Uterus (tissue), 4 donors: Measurements from ENCODE around the gene MYCBPAP. TPM values are rescaled to one million over a fixed set of nuclear protein-coding genes. Genes with fewer than 3 reads are reported as not detected.

Source experiments
- DNase-seq, 2 donors: peaks; one replicate each; pipeline ENCODE4 v3.0.0-alpha.2; 2019 to 2020
- H3K27ac ChIP-seq, 2 donors: fragments of 200-600 bp; sonication (generic); 1 replicate in 1 of 2; 2 replicates in 1 of 2; pipeline ENCODE4 v1.5.1; 2016 to 2018
- H3K27me3 ChIP-seq, 2 donors: fragments of 200-600 bp; sonication (generic); one replicate each; pipeline ENCODE4 v1.5.1; 2018 to 2019; ENCODE audit warnings: control low read depth in 1 of 2
- H3K36me3 ChIP-seq, 2 donors: fragments of 200-600 bp; sonication (generic); one replicate each; pipeline ENCODE4 v1.5.1; 2019; ENCODE audit warnings: control low read depth in 1 of 2
- H3K4me1 ChIP-seq, 2 donors: fragments of 200-600 bp; sonication (generic); one replicate each; pipeline ENCODE4 v1.5.1; 2018 to 2019; ENCODE audit warnings: control low read depth in 1 of 2
- H3K4me3 ChIP-seq, 2 donors: fragments of 200-600 bp; sonication (generic); 1 replicate in 1 of 2; 2 replicates in 1 of 2; pipeline ENCODE4 v1.5.1; 2018 to 2019; ENCODE audit warnings: mild to moderate bottlenecking in 1 of 2
- H3K9me3 ChIP-seq, 2 donors: fragments of 200-600 bp; sonication (generic); one replicate each; pipeline ENCODE4 v1.5.1; 2019; ENCODE audit warnings: control low read depth in 1 of 2
- CTCF ChIP-seq, 4 experiments: fragments of 200-600 bp in 2 of 4; fragments of 450-650 bp in 2 of 4; sonication (generic) in 2 of 4; IDR thresholded peaks; one replicate each; pipeline ENCODE4 v1.5.1; 2016 to 2019; ENCODE audit warnings: antibody characterized with exemption in 4 of 4, mild to moderate bottlenecking in 2 of 4, moderate library complexity in 1 of 4
- POLR2A ChIP-seq, 2 donors: fragments of 450-650 bp; IDR thresholded peaks; one replicate each; pipeline ENCODE4 v1.6.1; 2016; ENCODE audit warnings: antibody characterized with exemption in 2 of 2, mild to moderate bottlenecking in 1 of 2, moderate library complexity in 1 of 2
- intact Hi-C: fragments of 100-400 bp; cut with DNase I; formaldehyde crosslinking; loops from one replicate; pipeline ENCODE4 v1.15.1; 2023; ENCODE audit warnings: low total_unique reads
- total RNA-seq, 4 donors: library from RNA; depleted of rRNA in 3 of 4; stranded (reverse); fragments of >200 nt in 3 of 4; gene quantifications; one replicate each; pipeline versions ENCODE4 v1.1.0 to v1.2.4, GENCODE V29; 2014 to 2023
- donor health status: DM: yes; HTN: yes; CAD: no.

The MYCBPAP gene
- total RNA-seq, 4 donors from 2014 or later = 2.7 to 11.5 (median 5.1) TPM

DNA sequence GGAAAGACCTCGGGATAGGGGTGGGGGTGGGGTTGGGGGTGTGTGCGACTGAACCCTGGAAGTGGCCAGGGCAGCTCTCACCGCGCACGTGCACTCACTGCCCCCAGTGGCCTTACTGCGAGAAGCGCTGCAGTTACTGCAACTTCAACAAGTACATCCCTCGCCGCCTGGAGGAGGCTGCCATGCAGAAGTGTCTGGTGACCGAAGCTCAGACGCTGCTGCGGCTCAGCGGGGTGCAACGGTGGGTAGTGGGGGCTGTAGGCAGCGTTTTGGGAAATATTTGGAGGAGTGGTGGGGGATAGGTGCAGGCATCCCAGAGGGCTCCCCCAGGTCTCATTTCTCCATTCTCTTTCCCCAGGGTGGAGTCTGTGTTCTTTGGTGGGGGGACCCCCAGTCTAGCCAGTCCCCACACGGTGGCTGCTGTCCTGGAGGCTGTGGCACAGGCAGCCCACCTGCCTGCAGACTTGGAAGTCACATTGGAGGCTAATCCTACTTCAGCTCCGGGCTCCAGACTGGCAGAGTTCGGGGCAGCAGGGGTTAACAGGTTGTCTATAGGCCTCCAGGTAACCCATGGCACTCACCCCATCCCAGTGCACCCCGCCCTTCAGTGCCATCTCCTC lies 28.6 kb upstream of the MYCBPAP start:
- Histone ChIP-seq H3K9me3 (no peaks in the 10 kb centered on the region), H3K4me3 (peak overlapping the region; percentile 48 to 57), H3K27ac (peak overlapping the region; percentile 83 to 87), H3K4me1 (peaks cover 0 to 11% of the 10 kb centered on the region in 2 donors), H3K27me3 (no peaks in the 10 kb centered on the region), H3K36me3 (no peaks in the 10 kb centered on the region)
- peak; percentile 66 to 70 for DNase-seq
- TF ChIP-seq CTCF (IDR thresholded peaks at IDR 0.05) (peak in 3 of 4 experiments; percentile 26 to 65 (median 45)), POLR2A (IDR thresholded peaks at IDR 0.05) (no peak)
- intact Hi-C loops = no loop called here

GRCh38 chr17:50480142-50480764 lies 28.0 kb upstream of the MYCBPAP start:
- intact Hi-C loops = no loop called here
- H3K4me3 ChIP-seq = no peak overlapping the region
- H3K27me3 ChIP-seq = no peaks in the 10 kb centered on the region
- no peak for DNase-seq
- peaks cover 0 to 11% of the 10 kb centered on the region in 2 donors for H3K4me1 ChIP-seq
- no peak for TF ChIP-seq POLR2A (IDR thresholded peaks at IDR 0.05)
- no peak for TF ChIP-seq CTCF (IDR thresholded peaks at IDR 0.05)
- H3K27ac ChIP-seq = peak overlapping the region in 1 of 2 donors; percentile 87
- H3K9me3 ChIP-seq = no peaks in the 10 kb centered on the region
- no peaks in the 10 kb centered on the region for H3K36me3 ChIP-seq

GRCh38 chr17:50480854-50481490 lies 27.3 kb upstream of the MYCBPAP start:
- intact Hi-C loops = no loop called here
- Histone ChIP-seq H3K36me3 (no peaks in the 10 kb centered on the region), H3K27ac (peak overlapping the region in 1 of 2 donors; percentile 22), H3K4me3 (no peak overlapping the region), H3K9me3 (no peaks in the 10 kb centered on the region), H3K4me1 (peaks cover 0 to 11% of the 10 kb centered on the region in 2 donors), H3K27me3 (no peaks in the 10 kb centered on the region)
- DNase-seq = no peak
- no peak for TF ChIP-seq CTCF (IDR thresholded peaks at IDR 0.05)
- no peak for TF ChIP-seq POLR2A (IDR thresholded peaks at IDR 0.05)

GRCh38 chr17:50481648-50482047 lies 26.6 kb upstream of the MYCBPAP start:
- H3K9me3 ChIP-seq = no peaks in the 10 kb centered on the region
- no peaks in the 10 kb centered on the region for H3K36me3 ChIP-seq
- peaks cover 0 to 11% of the 10 kb centered on the region in 2 donors for H3K4me1 ChIP-seq
- DNase-seq = no peak
- H3K4me3 ChIP-seq = no peak overlapping the region
- intact Hi-C loops = no loop called here
- H3K27ac ChIP-seq = peak overlapping the region; percentile 66 to 91
- no peaks in the 10 kb centered on the region for H3K27me3 ChIP-seq
- TF ChIP-seq CTCF (IDR thresholded peaks at IDR 0.05) (no peak), POLR2A (IDR thresholded peaks at IDR 0.05) (no peak)

GRCh38 chr17:50482110-50482509 lies 26.1 kb upstream of the MYCBPAP start:
- no peak overlapping the region for H3K4me3 ChIP-seq
- no peaks in the 10 kb centered on the region for H3K27me3 ChIP-seq
- peaks cover 0 to 11% of the 10 kb centered on the region in 2 donors for H3K4me1 ChIP-seq
- H3K9me3 ChIP-seq = no peaks in the 10 kb centered on the region
- no peak for DNase-seq
- peak overlapping the region; percentile 66 to 91 for H3K27ac ChIP-seq
- H3K36me3 ChIP-seq = no peaks in the 10 kb centered on the region
- intact Hi-C loops = no loop called here
- TF ChIP-seq CTCF (IDR thresholded peaks at IDR 0.05) (no peak), POLR2A (IDR thresholded peaks at IDR 0.05) (no peak)
